Measurements from ENCODE around the gene ZSCAN23. TPM values are rescaled to one million over a fixed set of nuclear protein-coding genes. Genes with fewer than 3 reads are reported as not detected.

The ZSCAN23 gene
- total and polyA plus RNA-seq, 4 donors, result 0.06 to 0.65 (median 0.42) TPM; not detected in 1

DNA sequence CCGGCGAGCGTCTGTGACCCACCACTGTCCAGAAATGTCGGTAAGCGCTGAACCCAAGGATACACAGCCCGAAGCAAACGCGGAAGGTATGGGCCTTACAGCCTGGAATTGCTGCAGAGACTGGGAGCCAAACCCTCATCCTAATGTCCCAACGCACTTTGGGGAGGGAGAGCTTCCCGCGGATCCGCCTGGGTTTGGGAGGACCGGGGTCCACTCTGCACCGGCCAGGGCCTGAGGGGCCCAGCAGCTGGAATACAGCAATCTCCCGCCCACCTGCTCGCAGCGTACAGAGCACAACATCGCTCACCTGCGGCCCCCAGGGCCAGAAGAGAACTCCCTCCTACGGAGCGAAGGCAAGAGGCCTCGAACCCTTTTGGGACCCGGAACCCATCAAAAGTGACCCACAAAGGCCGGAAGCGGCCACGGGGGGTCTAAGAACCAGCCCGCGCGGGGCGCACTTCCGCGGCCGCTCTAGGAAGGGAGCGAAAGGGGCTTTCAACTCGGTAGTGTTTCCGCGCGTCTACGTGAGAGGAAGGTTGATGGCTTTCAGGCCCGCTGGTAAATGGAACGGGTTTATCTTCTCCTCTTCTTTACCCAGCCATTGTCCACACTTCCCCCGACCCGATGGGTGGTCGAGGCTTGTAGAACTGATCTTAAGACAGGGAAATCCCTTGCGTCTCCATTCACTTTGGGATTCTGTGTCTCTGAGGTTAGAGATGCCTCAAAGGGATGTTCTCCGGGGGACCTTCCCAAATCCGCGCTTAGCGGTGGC, 43.8 kb downstream of the ZSCAN23 start, which contains the start of gene ZSCAN12 (continued):
- TF ChIP-seq JUND (IDR thresholded peaks at IDR 0.05), result no peak
- peak; percentile 40 to 50 for TF ChIP-seq RAD21 (IDR thresholded peaks at IDR 0.05)
- no peak for TF ChIP-seq FOXA2 (IDR thresholded peaks at IDR 0.05)

DNA sequence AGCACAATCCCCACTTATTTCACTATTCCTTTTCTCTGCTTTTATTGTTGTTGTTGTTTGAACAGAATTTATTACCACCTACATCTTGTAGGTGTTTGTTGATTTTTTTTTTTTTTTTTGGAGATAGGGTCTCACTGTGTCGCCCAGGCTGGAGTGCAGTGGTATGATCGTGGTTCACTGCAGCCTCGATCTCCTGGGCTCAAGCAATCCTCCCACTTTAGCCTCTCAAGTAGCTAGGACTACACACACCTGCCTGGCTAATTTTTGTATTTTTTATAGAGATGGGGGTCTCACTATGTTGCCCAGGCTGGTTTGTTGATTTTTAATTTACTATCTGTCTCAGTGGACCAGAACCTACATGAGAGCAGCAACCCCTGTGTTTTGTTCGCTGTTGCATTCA, 47.4 kb downstream of the ZSCAN23 start:
- H3K36me3 ChIP-seq (ENCODE audit: control insufficient read depth in 4 of 4, insufficient read depth in 3 of 4, low read depth in 1 of 4, low read length in 3 of 4), result peaks cover 7 to 15% (median 11%) of the 10 kb centered on the region in 4 donors
- no peak overlapping the region for H3K4me3 ChIP-seq (ENCODE audit: low read depth in 1 of 3, low read length in 3 of 3)
- H3K9ac ChIP-seq (ENCODE audit: low read depth in 1 of 2, low read length in 2 of 2), result no peak overlapping the region
- no peak overlapping the region for H3K27ac ChIP-seq (ENCODE audit: low read depth in 1 of 2, low read length in 2 of 2)
- WGBS, result 96% methylated on average over 4 of the region's 4 CpGs
- TF ChIP-seq, protein P1, sequence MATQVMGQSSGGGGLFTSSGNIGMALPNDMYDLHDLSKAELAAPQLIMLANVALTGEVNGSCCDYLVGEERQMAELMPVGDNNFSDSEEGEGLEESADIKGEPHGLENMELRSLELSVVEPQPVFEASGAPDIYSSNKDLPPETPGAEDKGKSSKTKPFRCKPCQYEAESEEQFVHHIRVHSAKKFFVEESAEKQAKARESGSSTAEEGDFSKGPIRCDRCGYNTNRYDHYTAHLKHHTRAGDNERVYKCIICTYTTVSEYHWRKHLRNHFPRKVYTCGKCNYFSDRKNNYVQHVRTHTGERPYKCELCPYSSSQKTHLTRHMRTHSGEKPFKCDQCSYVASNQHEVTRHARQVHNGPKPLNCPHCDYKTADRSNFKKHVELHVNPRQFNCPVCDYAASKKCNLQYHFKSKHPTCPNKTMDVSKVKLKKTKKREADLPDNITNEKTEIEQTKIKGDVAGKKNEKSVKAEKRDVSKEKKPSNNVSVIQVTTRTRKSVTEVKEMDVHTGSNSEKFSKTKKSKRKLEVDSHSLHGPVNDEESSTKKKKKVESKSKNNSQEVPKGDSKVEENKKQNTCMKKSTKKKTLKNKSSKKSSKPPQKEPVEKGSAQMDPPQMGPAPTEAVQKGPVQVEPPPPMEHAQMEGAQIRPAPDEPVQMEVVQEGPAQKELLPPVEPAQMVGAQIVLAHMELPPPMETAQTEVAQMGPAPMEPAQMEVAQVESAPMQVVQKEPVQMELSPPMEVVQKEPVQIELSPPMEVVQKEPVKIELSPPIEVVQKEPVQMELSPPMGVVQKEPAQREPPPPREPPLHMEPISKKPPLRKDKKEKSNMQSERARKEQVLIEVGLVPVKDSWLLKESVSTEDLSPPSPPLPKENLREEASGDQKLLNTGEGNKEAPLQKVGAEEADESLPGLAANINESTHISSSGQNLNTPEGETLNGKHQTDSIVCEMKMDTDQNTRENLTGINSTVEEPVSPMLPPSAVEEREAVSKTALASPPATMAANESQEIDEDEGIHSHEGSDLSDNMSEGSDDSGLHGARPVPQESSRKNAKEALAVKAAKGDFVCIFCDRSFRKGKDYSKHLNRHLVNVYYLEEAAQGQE (IDR thresholded peaks at IDR 0.05), result no peak
- TF ChIP-seq, protein P2, sequence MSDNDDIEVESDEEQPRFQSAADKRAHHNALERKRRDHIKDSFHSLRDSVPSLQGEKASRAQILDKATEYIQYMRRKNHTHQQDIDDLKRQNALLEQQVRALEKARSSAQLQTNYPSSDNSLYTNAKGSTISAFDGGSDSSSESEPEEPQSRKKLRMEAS (IDR thresholded peaks at IDR 0.05), result no peak
- TF ChIP-seq, protein P3, sequence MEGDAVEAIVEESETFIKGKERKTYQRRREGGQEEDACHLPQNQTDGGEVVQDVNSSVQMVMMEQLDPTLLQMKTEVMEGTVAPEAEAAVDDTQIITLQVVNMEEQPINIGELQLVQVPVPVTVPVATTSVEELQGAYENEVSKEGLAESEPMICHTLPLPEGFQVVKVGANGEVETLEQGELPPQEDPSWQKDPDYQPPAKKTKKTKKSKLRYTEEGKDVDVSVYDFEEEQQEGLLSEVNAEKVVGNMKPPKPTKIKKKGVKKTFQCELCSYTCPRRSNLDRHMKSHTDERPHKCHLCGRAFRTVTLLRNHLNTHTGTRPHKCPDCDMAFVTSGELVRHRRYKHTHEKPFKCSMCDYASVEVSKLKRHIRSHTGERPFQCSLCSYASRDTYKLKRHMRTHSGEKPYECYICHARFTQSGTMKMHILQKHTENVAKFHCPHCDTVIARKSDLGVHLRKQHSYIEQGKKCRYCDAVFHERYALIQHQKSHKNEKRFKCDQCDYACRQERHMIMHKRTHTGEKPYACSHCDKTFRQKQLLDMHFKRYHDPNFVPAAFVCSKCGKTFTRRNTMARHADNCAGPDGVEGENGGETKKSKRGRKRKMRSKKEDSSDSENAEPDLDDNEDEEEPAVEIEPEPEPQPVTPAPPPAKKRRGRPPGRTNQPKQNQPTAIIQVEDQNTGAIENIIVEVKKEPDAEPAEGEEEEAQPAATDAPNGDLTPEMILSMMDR (IDR thresholded peaks at IDR 0.05; ENCODE audit: low read depth, low read length, missing input control), result no peak
- no peak for TF ChIP-seq RXRA (IDR thresholded peaks at IDR 0.05)
- TF ChIP-seq NR2F2 (IDR thresholded peaks at IDR 0.05), result no peak
- TF ChIP-seq FOXA2 (IDR thresholded peaks at IDR 0.05), result no peak
- TF ChIP-seq GABPA (IDR thresholded peaks at IDR 0.05 in 1 of 2, conservative IDR thresholded peaks at IDR 0.05 in 1 of 2), result no peak
- TF ChIP-seq, protein P4, sequence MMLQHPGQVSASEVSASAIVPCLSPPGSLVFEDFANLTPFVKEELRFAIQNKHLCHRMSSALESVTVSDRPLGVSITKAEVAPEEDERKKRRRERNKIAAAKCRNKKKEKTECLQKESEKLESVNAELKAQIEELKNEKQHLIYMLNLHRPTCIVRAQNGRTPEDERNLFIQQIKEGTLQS (IDR thresholded peaks at IDR 0.05), result no peak
- TF ChIP-seq FOXA1 (IDR thresholded peaks at IDR 0.05), result no peak
- no peak for TF ChIP-seq JUND (IDR thresholded peaks at IDR 0.05)
- peaks cover 2 to 15% (median 7%) of the 10 kb centered on the region in 4 donors for H3K4me1 ChIP-seq (ENCODE audit: control insufficient read depth in 4 of 4, insufficient read depth in 4 of 4, low read length in 3 of 4)
- DNase-seq (ENCODE audit: low spot score), result no peak
- H3K9me3 ChIP-seq (ENCODE audit: control insufficient read depth in 4 of 4, low read length in 3 of 4), result no peaks in the 10 kb centered on the region
- H3K27me3 ChIP-seq (ENCODE audit: control insufficient read depth in 4 of 4, insufficient read depth in 4 of 4, low read length in 3 of 4), result no peaks in the 10 kb centered on the region

- no peak for DNase-seq (ENCODE audit: low spot score)
- peaks cover 2 to 9% (median 6%) of the 10 kb centered on the region in 4 donors for H3K4me1 ChIP-seq (ENCODE audit: control insufficient read depth in 4 of 4, insufficient read depth in 4 of 4, low read length in 3 of 4)
- H3K27ac ChIP-seq (ENCODE audit: low read depth in 1 of 2, low read length in 2 of 2), result no peak overlapping the region
- H3K36me3 ChIP-seq (ENCODE audit: control insufficient read depth in 4 of 4, insufficient read depth in 3 of 4, low read depth in 1 of 4, low read length in 3 of 4), result peaks cover 7 to 32% (median 24%) of the 10 kb centered on the region in 4 donors
- H3K27me3 ChIP-seq (ENCODE audit: control insufficient read depth in 4 of 4, insufficient read depth in 4 of 4, low read length in 3 of 4), result no peaks in the 10 kb centered on the region
- 74% methylated on average over 5 of the region's 5 CpGs for WGBS
- TF ChIP-seq HNF4A (conservative IDR thresholded peaks at IDR 0.05), result peak in 1 of 2 donors; percentile 35
- no peak for TF ChIP-seq FOXA2 (IDR thresholded peaks at IDR 0.05)
- TF ChIP-seq, protein P2 (IDR thresholded peaks at IDR 0.05), result no peak
- no peak for TF ChIP-seq YY1 (IDR thresholded peaks at IDR 0.05)
- TF ChIP-seq HNF4G (IDR thresholded peaks at IDR 0.05), result no peak
- TF ChIP-seq RXRA (IDR thresholded peaks at IDR 0.05), result no peak
- TF ChIP-seq RAD21 (IDR thresholded peaks at IDR 0.05), result peak; percentile 37 to 62
- TF ChIP-seq EGR1 (IDR thresholded peaks at IDR 0.05; ENCODE audit: low read depth in 2 of 2), result no peak
- no peak for TF ChIP-seq NR2F2 (IDR thresholded peaks at IDR 0.05)
- H3K9me3 ChIP-seq (ENCODE audit: control insufficient read depth in 4 of 4, low read length in 3 of 4), result no peaks in the 10 kb centered on the region
- no peak overlapping the region for H3K4me3 ChIP-seq (ENCODE audit: low read depth in 1 of 3, low read length in 3 of 3)
- H3K9ac ChIP-seq (ENCODE audit: low read depth in 1 of 2, low read length in 2 of 2), result no peak overlapping the region
Observed at GRCh38 chr6:28393912-28394662, 49.2 kb downstream of the ZSCAN23 start.

Data from liver (tissue), 9 donors.